Measurements from ENCODE around the gene PDLIM4.

PDLIM4 gene, protein sequence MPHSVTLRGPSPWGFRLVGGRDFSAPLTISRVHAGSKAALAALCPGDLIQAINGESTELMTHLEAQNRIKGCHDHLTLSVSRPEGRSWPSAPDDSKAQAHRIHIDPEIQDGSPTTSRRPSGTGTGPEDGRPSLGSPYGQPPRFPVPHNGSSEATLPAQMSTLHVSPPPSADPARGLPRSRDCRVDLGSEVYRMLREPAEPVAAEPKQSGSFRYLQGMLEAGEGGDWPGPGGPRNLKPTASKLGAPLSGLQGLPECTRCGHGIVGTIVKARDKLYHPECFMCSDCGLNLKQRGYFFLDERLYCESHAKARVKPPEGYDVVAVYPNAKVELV
- long read RNA-seq = 0 reads

- no peak for TF ChIP-seq POLR2AphosphoS5 (IDR thresholded peaks at IDR 0.05; ENCODE audit: low read depth)
- Histone ChIP-seq H3K4me3 (replicated peaks; ENCODE audit: insufficient read depth, low read length) (no peak within 1 kb of the TSS), H3K27me3 (ENCODE audit: insufficient read depth, poor library complexity, severe bottlenecking) (no peaks in the 10 kb centered on the region), H3K27ac (replicated peaks) (no peak within 1 kb of the TSS)
- DNase-seq (ENCODE audit: low read depth in 1 of 2, low spot score in 1 of 2) = no peak
These were observed at the start of gene PDLIM4 for GRCh38 chr5:132257131-132258101. PDLIM4 (plus strand) TSS chr5:132257696; CDS start chr5:132257735, 39 bp downstream.

DNA sequence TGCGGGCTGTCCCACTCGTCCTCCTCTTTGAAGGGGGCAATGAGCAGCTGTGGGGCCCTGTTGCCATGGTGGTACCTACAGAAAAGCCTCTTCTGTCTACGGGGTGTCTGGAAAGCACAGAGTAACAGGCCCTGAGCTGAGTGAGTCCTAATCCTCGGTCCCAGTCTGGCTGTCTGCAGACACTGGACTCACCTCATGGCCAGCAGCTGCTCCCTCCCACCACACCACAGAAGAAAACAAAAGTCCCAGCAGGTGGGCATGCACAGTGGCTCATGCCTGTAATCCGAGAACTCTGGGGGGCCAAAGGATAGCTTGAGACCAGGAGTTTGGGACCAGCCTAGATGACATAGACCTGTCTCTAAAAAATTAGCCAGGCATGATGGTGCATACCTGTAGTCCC is 49.7 kb upstream of the PDLIM4 start:
- TF ChIP-seq CTCF (IDR thresholded peaks at IDR 0.05; ENCODE audit: insufficient read depth, low read length) = no peak
- TF ChIP-seq, protein P1, sequence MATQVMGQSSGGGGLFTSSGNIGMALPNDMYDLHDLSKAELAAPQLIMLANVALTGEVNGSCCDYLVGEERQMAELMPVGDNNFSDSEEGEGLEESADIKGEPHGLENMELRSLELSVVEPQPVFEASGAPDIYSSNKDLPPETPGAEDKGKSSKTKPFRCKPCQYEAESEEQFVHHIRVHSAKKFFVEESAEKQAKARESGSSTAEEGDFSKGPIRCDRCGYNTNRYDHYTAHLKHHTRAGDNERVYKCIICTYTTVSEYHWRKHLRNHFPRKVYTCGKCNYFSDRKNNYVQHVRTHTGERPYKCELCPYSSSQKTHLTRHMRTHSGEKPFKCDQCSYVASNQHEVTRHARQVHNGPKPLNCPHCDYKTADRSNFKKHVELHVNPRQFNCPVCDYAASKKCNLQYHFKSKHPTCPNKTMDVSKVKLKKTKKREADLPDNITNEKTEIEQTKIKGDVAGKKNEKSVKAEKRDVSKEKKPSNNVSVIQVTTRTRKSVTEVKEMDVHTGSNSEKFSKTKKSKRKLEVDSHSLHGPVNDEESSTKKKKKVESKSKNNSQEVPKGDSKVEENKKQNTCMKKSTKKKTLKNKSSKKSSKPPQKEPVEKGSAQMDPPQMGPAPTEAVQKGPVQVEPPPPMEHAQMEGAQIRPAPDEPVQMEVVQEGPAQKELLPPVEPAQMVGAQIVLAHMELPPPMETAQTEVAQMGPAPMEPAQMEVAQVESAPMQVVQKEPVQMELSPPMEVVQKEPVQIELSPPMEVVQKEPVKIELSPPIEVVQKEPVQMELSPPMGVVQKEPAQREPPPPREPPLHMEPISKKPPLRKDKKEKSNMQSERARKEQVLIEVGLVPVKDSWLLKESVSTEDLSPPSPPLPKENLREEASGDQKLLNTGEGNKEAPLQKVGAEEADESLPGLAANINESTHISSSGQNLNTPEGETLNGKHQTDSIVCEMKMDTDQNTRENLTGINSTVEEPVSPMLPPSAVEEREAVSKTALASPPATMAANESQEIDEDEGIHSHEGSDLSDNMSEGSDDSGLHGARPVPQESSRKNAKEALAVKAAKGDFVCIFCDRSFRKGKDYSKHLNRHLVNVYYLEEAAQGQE (IDR thresholded peaks at IDR 0.05; ENCODE audit: insufficient replicate concordance, low read depth) = no peak
- TF ChIP-seq GABPA (IDR thresholded peaks at IDR 0.05; ENCODE audit: low read depth) = no peak
- no peak for TF ChIP-seq SPI1 (IDR thresholded peaks at IDR 0.05; ENCODE audit: borderline replicate concordance, low read depth)
- no peak for TF ChIP-seq POLR2AphosphoS5 (IDR thresholded peaks at IDR 0.05; ENCODE audit: low read depth)
- Histone ChIP-seq H3K27me3 (ENCODE audit: insufficient read depth, poor library complexity, severe bottlenecking) (no peaks in the 10 kb centered on the region), H3K4me3 (replicated peaks; ENCODE audit: insufficient read depth, low read length) (no peak overlapping the region), H3K27ac (replicated peaks) (no peak overlapping the region)
- no peak for DNase-seq (ENCODE audit: low read depth in 1 of 2, low spot score in 1 of 2)

- Histone ChIP-seq H3K4me3 (replicated peaks; ENCODE audit: insufficient read depth, low read length) (no peak overlapping the region), H3K27ac (replicated peaks) (no peak overlapping the region), H3K27me3 (ENCODE audit: insufficient read depth, poor library complexity, severe bottlenecking) (no peaks in the 10 kb centered on the region)
- TF ChIP-seq GABPA (IDR thresholded peaks at IDR 0.05; ENCODE audit: low read depth) = no peak
- TF ChIP-seq, protein P1 (IDR thresholded peaks at IDR 0.05; ENCODE audit: insufficient replicate concordance, low read depth) = no peak
- no peak for TF ChIP-seq POLR2AphosphoS5 (IDR thresholded peaks at IDR 0.05; ENCODE audit: low read depth)
- no peak for TF ChIP-seq CTCF (IDR thresholded peaks at IDR 0.05; ENCODE audit: insufficient read depth, low read length)
- TF ChIP-seq SPI1 (IDR thresholded peaks at IDR 0.05; ENCODE audit: borderline replicate concordance, low read depth) = no peak
- no peak for DNase-seq (ENCODE audit: low read depth in 1 of 2, low spot score in 1 of 2)
These were observed 48.4 kb upstream of the PDLIM4 start for GRCh38 chr5:132209131-132209530.
